Endothelial cell of umbilical vein (primary cell): ENCODE measurements around the gene SLC9A3. TPM values are rescaled to one million over a fixed set of nuclear protein-coding genes. Genes with fewer than 3 reads are reported as not detected.
"Not testable (repeated sequence)": the region's sequence is repeated elsewhere in the genome, so short reads cannot be mapped to it uniquely, and the experiment has no call there.

Source experiments
- BruUV-seq: library from RNA; stranded (reverse); fragments of 400-500 nt; replicated peaks from 2 replicates; lab custom pipeline; 2021; lab: Mats Ljungman, UMichigan
- CTCF ChIA-PET: fragments of 300-600, 350-600 bp; sonication (Branson Sonifier 250); formaldehyde crosslinking; loops from one replicate; lab custom pipeline; 2021; ENCODE audit warnings: antibody characterized with exemption, inconsistent platforms; lab: Charles Lee
- POLR2A ChIA-PET: fragments of 300-600, 350-600 bp; sonication (Branson Sonifier 250); formaldehyde crosslinking; loops from one replicate; lab custom pipeline; 2021; ENCODE audit warnings: antibody characterized with exemption, inconsistent platforms; lab: Charles Lee
- DNase-seq: peaks from one replicate; pipeline ENCODE4 v3.0.0-alpha.2; 2011; ENCODE audit warnings: low read depth, low spot score
- FAIRE-seq: peaks from 2 replicates; lab custom pipeline; 2011; peaks lifted over from hg19 to GRCh38; lab: Jason Lieb, UNC
- H2AFZ ChIP-seq: 2 replicates; pipeline ENCODE4 v1.6.0; 2012; ENCODE audit warnings: low read depth, low read length, control low read depth, inconsistent platforms
- H3K27ac ChIP-seq: 2 replicates; pipeline ENCODE4 v1.5.1; 2011; ENCODE audit warnings: low read depth, mild to moderate bottlenecking, control low read depth, low read length, moderate library complexity; ENCODE audit not compliant: insufficient read depth
- H3K27me3 ChIP-seq, 2 experiments: 2 replicates each; pipeline versions ENCODE4 v1.6.0 to v1.6.1; 2011; ENCODE audit warnings: low read length in 2 of 2, mixed read lengths in 1 of 2; ENCODE audit not compliant: control insufficient read depth in 2 of 2, insufficient read depth in 2 of 2
- H3K36me3 ChIP-seq, 2 experiments: 2 replicates in 1 of 2; 3 replicates in 1 of 2; pipeline ENCODE4 v1.5.1; 2011; ENCODE audit warnings: low read length in 2 of 2, mild to moderate bottlenecking in 1 of 2, moderate library complexity in 1 of 2; ENCODE audit not compliant: control insufficient read depth in 2 of 2, insufficient read depth in 2 of 2; ENCODE audit errors: extremely low read depth in 1 of 2
- H3K4me1 ChIP-seq: 3 replicates; pipeline ENCODE4 v1.5.1; 2011; ENCODE audit warnings: mild to moderate bottlenecking, low read length; ENCODE audit not compliant: control insufficient read depth, insufficient read depth; ENCODE audit errors: extremely low read depth
- H3K4me2 ChIP-seq: 2 replicates; pipeline ENCODE4 v1.6.1; 2011; ENCODE audit warnings: low read length, control low read depth, mixed read lengths; ENCODE audit not compliant: insufficient read depth
- H3K4me3 ChIP-seq, 3 experiments: fragments of 200-600 bp in 1 of 3; sonication (generic), shearing (Covaris generic) in 1 of 3; replicated peaks in 1 of 3; 2 replicates each; pipeline ENCODE4 v1.5.1; 2011 to 2016; ENCODE audit warnings: control low read depth in 3 of 3, low read length in 3 of 3, mild to moderate bottlenecking in 2 of 3, inconsistent platforms in 1 of 3, low read depth in 1 of 3, moderate library complexity in 1 of 3; ENCODE audit not compliant: insufficient read depth in 1 of 3
- H3K79me2 ChIP-seq: 2 replicates; pipeline ENCODE4 v1.6.0; 2012; ENCODE audit warnings: low read length, inconsistent platforms; ENCODE audit not compliant: control insufficient read depth, insufficient read depth
- H3K9ac ChIP-seq: replicated peaks from 2 replicates; pipeline ENCODE3; 2011; ENCODE audit warnings: low read length, control low read depth; ENCODE audit not compliant: insufficient read depth; ENCODE audit errors: extremely low read depth
- H3K9me1 ChIP-seq: replicated peaks from 3 replicates; pipeline ENCODE4 v1.6.0; 2011; ENCODE audit warnings: mild to moderate bottlenecking, low read length; ENCODE audit not compliant: control insufficient read depth, insufficient read depth; ENCODE audit errors: extremely low read depth
- H3K9me3 ChIP-seq: replicated peaks from 2 replicates; pipeline ENCODE4 v1.5.1; 2012; ENCODE audit warnings: low read length, inconsistent platforms; ENCODE audit not compliant: control insufficient read depth, insufficient read depth
- H4K20me1 ChIP-seq: replicated peaks from 2 replicates; pipeline ENCODE3; 2011; ENCODE audit warnings: mild to moderate bottlenecking, low read length; ENCODE audit not compliant: control insufficient read depth, insufficient read depth; ENCODE audit errors: extremely low read depth
- EZH2 ChIP-seq: IDR thresholded peaks from 2 replicates; pipeline ENCODE4 v1.6.1; 2012; ENCODE audit warnings: borderline replicate concordance, low read depth, mild to moderate bottlenecking, moderate library complexity, low read length, inconsistent platforms; ENCODE audit not compliant: severe bottlenecking
- FOS ChIP-seq: IDR thresholded peaks from 2 replicates; pipeline ENCODE4 v1.6.1; 2011; ENCODE audit warnings: mild to moderate bottlenecking, low read length, moderate library complexity, borderline replicate concordance; ENCODE audit not compliant: insufficient read depth
- GATA2 ChIP-seq: IDR thresholded peaks from 2 replicates; pipeline ENCODE4 v1.7.0; 2011; ENCODE audit warnings: low read depth, mild to moderate bottlenecking, moderate library complexity, mixed read lengths, low read length; ENCODE audit not compliant: insufficient read length, insufficient read depth
- JUN ChIP-seq: IDR thresholded peaks from 2 replicates; pipeline ENCODE4 v1.6.1; 2011; ENCODE audit warnings: borderline replicate concordance, low read depth; ENCODE audit not compliant: insufficient read length, insufficient read depth
- POLR2A ChIP-seq: IDR thresholded peaks from 2 replicates; pipeline ENCODE4 v1.6.1; 2012; ENCODE audit warnings: low read depth, mild to moderate bottlenecking, control low read depth, low read length
- POLR2AphosphoS5 ChIP-seq: IDR thresholded peaks from 2 replicates; pipeline ENCODE4 v1.6.1; 2012; ENCODE audit warnings: low read depth, mild to moderate bottlenecking, control low read depth, low read length, moderate library complexity; ENCODE audit not compliant: insufficient read depth
- dilution Hi-C: fragments of 300-500 bp; cut with MboI; formaldehyde crosslinking; loops from one replicate; pipeline ENCODE4 v1.15.0; 2019; ENCODE audit warnings: low sequenced_read_pairs; ENCODE audit not compliant: extremely low pct_ligation_motif_present
- intact Hi-C: fragments of 100-400 bp; cut with micrococcal nuclease; formaldehyde crosslinking; loops from one replicate; pipeline ENCODE4 v1.10.0; 2022
- polyA plus RNA-seq, 4 experiments: library from polyadenylated mRNA; depleted of rRNA in 3 of 4; stranded (reverse) in 3 of 4; unstranded in 1 of 4; fragments of >200 nt; gene quantifications; 2 replicates each; pipeline versions ENCODE4 v1.2.1 to v1.2.3, GENCODE V29; 2011 to 2012; ENCODE audit warnings: missing spikeins in 1 of 4
- total RNA-seq: library from RNA; stranded (reverse); gene quantifications from 2 replicates; pipeline ENCODE4 v1.2.3, GENCODE V29; 2021
- TF ChIP-seq, protein P1 (sequence below): IDR thresholded peaks from 2 replicates; pipeline ENCODE4 v1.6.1; 2011; ENCODE audit not compliant: insufficient read depth, insufficient read length

Gene SLC9A3
- total and polyA plus RNA-seq, 2 donors (not counting 3 experiments of a cell fraction or from before 2014, with no cell fraction given) = 0.79 to 0.82 TPM

DNA sequence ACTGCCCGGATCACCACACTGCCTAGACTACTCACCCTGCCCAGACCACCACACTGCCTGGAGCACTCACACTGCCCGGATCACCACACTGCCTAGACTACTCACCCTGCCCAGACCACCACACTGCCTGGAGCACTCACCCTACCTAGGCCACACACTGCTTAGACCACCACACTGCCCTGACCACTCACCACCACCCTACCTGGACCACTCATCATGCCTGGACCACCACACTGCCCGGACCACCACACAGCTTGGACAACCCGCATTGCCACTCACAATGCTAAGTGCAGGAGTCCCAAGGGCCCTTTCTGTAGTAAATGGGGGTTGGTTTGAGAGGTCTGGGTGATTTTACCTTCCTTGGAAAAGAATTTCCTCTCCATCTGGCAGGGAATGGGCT is 33.7 kb upstream of the SLC9A3 start:
- H3K4me3 ChIP-seq, H3K9me1 ChIP-seq, POLR2A ChIA-PET, intact Hi-C loops, H3K36me3 ChIP-seq, FAIRE-seq, H3K79me2 ChIP-seq, H3K4me1 ChIP-seq, H4K20me1 ChIP-seq, H3K4me2 ChIP-seq, H2AFZ ChIP-seq, CTCF ChIA-PET, H3K27ac ChIP-seq, BruUV-seq, dilution Hi-C loops, H3K9ac ChIP-seq, H3K27me3 ChIP-seq, H3K9me3 ChIP-seq, DNase-seq: not testable (repeated sequence)

DNA sequence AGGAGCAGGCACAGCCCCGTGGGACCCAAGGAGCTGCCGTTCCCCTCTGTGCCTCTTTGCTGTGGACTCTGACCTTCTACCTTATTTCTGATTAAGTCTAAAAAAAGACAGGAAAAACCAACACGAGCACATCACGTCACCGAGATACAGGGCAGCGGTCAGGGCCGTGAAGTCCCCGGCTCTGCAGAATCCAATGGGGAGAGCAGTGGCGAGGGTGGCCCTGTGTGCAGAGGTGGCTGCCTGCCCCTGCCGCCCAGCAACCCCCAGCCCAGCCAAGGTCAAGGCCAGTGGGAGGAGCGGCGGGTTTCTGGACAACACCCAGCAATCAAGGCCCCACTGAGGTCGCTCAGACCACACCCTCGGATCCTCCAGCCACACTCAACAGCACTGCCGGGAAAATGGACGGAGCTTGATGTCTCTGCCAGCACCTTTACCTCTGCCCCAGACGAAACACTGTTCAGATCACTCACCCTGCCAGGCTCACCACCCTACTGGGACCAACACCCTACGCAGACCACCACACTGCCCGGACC is 32.7 kb upstream of the SLC9A3 start:
- no peak overlapping the region for H3K27ac ChIP-seq
- FAIRE-seq (no peak), DNase-seq (no peak)
- H3K4me2 ChIP-seq = no peak overlapping the region
- ChIA-PET CTCF (no interaction called here), POLR2A (no interaction called here)
- H3K4me1 ChIP-seq = no peaks in the 10 kb centered on the region
- H3K79me2 ChIP-seq = no peaks in the 10 kb centered on the region
- H4K20me1 ChIP-seq = no peaks in the 10 kb centered on the region
- no peak overlapping the region for H2AFZ ChIP-seq
- no peaks in the 10 kb centered on the region for H3K9me3 ChIP-seq
- BruUV-seq = no TSS peak
- dilution Hi-C loops (no loop called here), intact Hi-C loops (no loop called here)
- H3K9me1 ChIP-seq = no peaks in the 10 kb centered on the region
- H3K4me3 ChIP-seq = no peak overlapping the region
- H3K27me3 ChIP-seq = peaks cover 4% of the 10 kb centered on the region in 2 experiments
- no peaks in the 10 kb centered on the region for H3K36me3 ChIP-seq
- TF ChIP-seq, protein P1, sequence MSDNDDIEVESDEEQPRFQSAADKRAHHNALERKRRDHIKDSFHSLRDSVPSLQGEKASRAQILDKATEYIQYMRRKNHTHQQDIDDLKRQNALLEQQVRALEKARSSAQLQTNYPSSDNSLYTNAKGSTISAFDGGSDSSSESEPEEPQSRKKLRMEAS = no peak
- TF ChIP-seq GATA2 (no peak), POLR2A (no peak), POLR2AphosphoS5 (no peak), FOS (no peak), JUN (no peak), EZH2 (no peak)
- H3K9ac ChIP-seq = no peak overlapping the region
